K562 (cell line): Measurements from ENCODE around the gene ARL2. TPM values are rescaled to one million over a fixed set of nuclear protein-coding genes. Genes with fewer than 3 reads are reported as not detected.

ENCODE experiments used
- BCOR ChIP-seq: fragments of 450-650 bp; IDR thresholded peaks from 2 replicates; pipeline ENCODE4 v1.6.1; 2016
- HEY1 ChIP-seq: fragments of 250-450 bp; sonication (Bioruptor Pico); IDR thresholded peaks from 2 replicates; pipeline ENCODE4 v1.5.0; 2020; ENCODE audit warnings: mild to moderate bottlenecking, moderate library complexity, borderline replicate concordance
- KHSRP ChIP-seq: fragments of 450-650 bp; IDR thresholded peaks from 2 replicates; pipeline ENCODE4 v1.6.1; 2017
- NR3C1 ChIP-seq: sonication (generic); formaldehyde crosslinking; IDR thresholded peaks from 2 replicates; pipeline ENCODE4 v1.8.1; 2022; ENCODE audit warnings: missing genetic modification reagents
- PML ChIP-seq: IDR thresholded peaks from 2 replicates; pipeline ENCODE4 v1.6.1; 2012; ENCODE audit warnings: low read length, inconsistent platforms
- POLR2G ChIP-seq: fragments of 200-400 bp; formaldehyde crosslinking; IDR thresholded peaks from 2 replicates; pipeline ENCODE4 v1.6.1; 2017; ENCODE audit warnings: low read depth, mild to moderate bottlenecking, antibody characterized with exemption, low read length, moderate library complexity
- SMAD1 ChIP-seq: fragments of 150-350 bp; IDR thresholded peaks from 2 replicates; pipeline ENCODE4 v1.6.1; 2014; ENCODE audit warnings: low read length, low read depth; ENCODE audit not compliant: partially characterized antibody
- SUPT5H ChIP-seq: fragments of 450-650 bp; IDR thresholded peaks from 2 replicates; pipeline ENCODE4 v1.6.1; 2016
- TCF3 ChIP-seq: sonication (generic); formaldehyde crosslinking; IDR thresholded peaks from 2 replicates; pipeline ENCODE4 v1.4.0; 2020; ENCODE audit warnings: mild to moderate bottlenecking, missing genetic modification reagents
- ZBTB8A ChIP-seq: fragments of 450-650 bp; IDR thresholded peaks from 2 replicates; pipeline ENCODE4 v1.6.1; 2018; ENCODE audit warnings: mild to moderate bottlenecking, moderate library complexity; ENCODE audit not compliant: partially characterized antibody
- ZNF699 ChIP-seq: fragments of 250-450 bp; sonication (Bioruptor Pico); IDR thresholded peaks from 2 replicates; pipeline ENCODE4 v1.8.0; 2021; ENCODE audit warnings: mild to moderate bottlenecking, moderate library complexity; ENCODE audit not compliant: insufficient replicate concordance
- ZNF717 ChIP-seq: fragments of 250-450 bp; sonication (Bioruptor Pico); IDR thresholded peaks from 2 replicates; pipeline ENCODE4 v1.5.0; 2021
- polyA plus RNA-seq, 8 experiments: library from polyadenylated mRNA; depleted of rRNA in 4 of 8; stranded (reverse) in 5 of 8; unstranded in 3 of 8; fragments of >200 nt; fragmentation: Nextera tagmentation in 2 of 8; fragmentation: Illumina TruSeq in 1 of 8; extraction: Ambion mirVana in 2 of 8; extraction: Trizol in 1 of 8; gene quantifications; 2 replicates each; pipeline versions ENCODE4 v1.2.1 to v1.2.3, GENCODE V29; 2011 to 2014; ENCODE audit warnings: inconsistent platforms in 1 of 8, missing spikeins in 1 of 8
- total RNA-seq, 7 experiments: library from RNA; depleted of rRNA in 6 of 7; stranded (reverse); fragments of >200 nt in 6 of 7; fragmentation: Illumina TruSeq in 2 of 7; extraction: Trizol in 2 of 7; gene quantifications; 2 replicates each; pipeline versions ENCODE4 v1.2.1 to v1.2.3, GENCODE V29; 2011 to 2021; ENCODE audit warnings: low replicate concordance in 1 of 7
- TF ChIP-seq, protein P1 (sequence below): sonication (generic); formaldehyde crosslinking; IDR thresholded peaks from 2 replicates; pipeline ENCODE4 v1.8.0; 2022; ENCODE audit warnings: mild to moderate bottlenecking, low read depth, missing genetic modification reagents
- TF ChIP-seq, protein P2 (sequence below): fragments of 450-650 bp; IDR thresholded peaks from 2 replicates; pipeline ENCODE4 v1.6.1; 2018; ENCODE audit not compliant: partially characterized antibody
- TF ChIP-seq, protein P3 (sequence below): fragments of 450-650 bp; IDR thresholded peaks from 2 replicates; pipeline ENCODE4 v1.7.1; 2018; ENCODE audit warnings: mild to moderate bottlenecking, low read depth; ENCODE audit not compliant: partially characterized antibody
- TF ChIP-seq, protein P4 (sequence below): fragments of 250-450 bp; sonication (Bioruptor Pico); IDR thresholded peaks from 2 replicates; pipeline ENCODE4 v1.5.0; 2021; ENCODE audit warnings: mild to moderate bottlenecking, borderline replicate concordance
- TF ChIP-seq, protein P5 (sequence below): sonication (generic); formaldehyde crosslinking; IDR thresholded peaks from 2 replicates; pipeline ENCODE4 v1.8.0; 2022; ENCODE audit warnings: missing genetic modification reagents, mild to moderate bottlenecking, moderate library complexity, borderline replicate concordance

The ARL2 gene
- total and polyA plus RNA-seq, 9 of the 15 experiments (the other 6 are each of a cell fraction or from before 2014, with no cell fraction given): 5.7 to 154 (median 92.2) TPM

DNA sequence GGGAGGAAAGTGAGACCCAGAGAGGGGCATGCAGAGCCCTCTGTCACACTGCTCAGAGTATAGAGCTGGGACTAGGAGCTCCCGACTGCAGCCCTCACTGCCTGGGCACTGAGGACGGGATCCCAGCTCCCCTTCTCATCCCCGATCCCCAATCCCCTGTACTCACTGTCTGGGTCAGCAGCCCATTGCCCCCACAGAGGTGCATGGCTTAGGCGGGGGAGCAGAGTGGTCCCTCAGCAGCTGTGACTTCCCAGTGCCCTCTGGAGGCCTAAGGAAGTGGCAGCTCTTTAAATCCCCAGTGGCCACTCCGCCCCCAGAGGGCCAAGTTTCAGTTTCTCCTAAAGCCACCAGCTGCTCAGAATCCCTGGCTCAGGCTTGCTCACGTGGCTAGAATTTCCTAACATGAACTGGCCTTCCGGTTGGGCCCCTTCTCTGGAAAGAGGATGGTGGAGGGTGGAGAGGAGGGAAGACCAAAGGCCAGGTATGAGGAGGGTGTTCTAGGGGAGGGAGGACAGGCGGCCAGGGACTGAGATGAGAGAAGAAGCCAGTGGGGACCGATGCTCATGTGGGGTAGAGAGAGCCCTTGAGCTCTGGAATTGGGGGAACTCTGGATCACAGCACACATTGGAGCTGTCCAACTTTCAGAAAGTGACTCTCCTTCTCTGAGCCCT, 17.1 kb upstream of the ARL2 start, which contains the start of gene BATF2 (continued):
- TF ChIP-seq, protein P1, sequence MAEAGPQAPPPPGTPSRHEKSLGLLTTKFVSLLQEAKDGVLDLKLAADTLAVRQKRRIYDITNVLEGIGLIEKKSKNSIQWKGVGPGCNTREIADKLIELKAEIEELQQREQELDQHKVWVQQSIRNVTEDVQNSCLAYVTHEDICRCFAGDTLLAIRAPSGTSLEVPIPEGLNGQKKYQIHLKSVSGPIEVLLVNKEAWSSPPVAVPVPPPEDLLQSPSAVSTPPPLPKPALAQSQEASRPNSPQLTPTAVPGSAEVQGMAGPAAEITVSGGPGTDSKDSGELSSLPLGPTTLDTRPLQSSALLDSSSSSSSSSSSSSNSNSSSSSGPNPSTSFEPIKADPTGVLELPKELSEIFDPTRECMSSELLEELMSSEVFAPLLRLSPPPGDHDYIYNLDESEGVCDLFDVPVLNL (CRISPR knock-in tag): 0 out of 2 replicates have a peak, but pooled peaks have one; percentile 24
- no peak for TF ChIP-seq NR3C1 (CRISPR knock-in tag)
- TF ChIP-seq, protein P2, sequence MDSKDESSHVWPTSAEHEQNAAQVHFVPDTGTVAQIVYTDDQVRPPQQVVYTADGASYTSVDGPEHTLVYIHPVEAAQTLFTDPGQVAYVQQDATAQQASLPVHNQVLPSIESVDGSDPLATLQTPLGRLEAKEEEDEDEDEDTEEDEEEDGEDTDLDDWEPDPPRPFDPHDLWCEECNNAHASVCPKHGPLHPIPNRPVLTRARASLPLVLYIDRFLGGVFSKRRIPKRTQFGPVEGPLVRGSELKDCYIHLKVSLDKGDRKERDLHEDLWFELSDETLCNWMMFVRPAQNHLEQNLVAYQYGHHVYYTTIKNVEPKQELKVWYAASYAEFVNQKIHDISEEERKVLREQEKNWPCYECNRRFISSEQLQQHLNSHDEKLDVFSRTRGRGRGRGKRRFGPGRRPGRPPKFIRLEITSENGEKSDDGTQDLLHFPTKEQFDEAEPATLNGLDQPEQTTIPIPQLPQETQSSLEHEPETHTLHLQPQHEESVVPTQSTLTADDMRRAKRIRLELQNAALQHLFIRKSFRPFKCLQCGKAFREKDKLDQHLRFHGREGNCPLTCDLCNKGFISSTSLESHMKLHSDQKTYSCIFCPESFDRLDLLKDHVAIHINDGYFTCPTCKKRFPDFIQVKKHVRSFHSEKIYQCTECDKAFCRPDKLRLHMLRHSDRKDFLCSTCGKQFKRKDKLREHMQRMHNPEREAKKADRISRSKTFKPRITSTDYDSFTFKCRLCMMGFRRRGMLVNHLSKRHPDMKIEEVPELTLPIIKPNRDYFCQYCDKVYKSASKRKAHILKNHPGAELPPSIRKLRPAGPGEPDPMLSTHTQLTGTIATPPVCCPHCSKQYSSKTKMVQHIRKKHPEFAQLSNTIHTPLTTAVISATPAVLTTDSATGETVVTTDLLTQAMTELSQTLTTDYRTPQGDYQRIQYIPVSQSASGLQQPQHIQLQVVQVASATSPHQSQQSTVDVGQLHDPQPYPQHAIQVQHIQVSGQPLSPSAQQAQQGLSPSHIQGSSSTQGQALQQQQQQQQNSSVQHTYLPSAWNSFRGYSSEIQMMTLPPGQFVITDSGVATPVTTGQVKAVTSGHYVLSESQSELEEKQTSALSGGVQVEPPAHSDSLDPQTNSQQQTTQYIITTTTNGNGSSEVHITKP: peak; percentile 77
- TF ChIP-seq PML: no peak
- TF ChIP-seq KHSRP: no peak
- TF ChIP-seq, protein P3, sequence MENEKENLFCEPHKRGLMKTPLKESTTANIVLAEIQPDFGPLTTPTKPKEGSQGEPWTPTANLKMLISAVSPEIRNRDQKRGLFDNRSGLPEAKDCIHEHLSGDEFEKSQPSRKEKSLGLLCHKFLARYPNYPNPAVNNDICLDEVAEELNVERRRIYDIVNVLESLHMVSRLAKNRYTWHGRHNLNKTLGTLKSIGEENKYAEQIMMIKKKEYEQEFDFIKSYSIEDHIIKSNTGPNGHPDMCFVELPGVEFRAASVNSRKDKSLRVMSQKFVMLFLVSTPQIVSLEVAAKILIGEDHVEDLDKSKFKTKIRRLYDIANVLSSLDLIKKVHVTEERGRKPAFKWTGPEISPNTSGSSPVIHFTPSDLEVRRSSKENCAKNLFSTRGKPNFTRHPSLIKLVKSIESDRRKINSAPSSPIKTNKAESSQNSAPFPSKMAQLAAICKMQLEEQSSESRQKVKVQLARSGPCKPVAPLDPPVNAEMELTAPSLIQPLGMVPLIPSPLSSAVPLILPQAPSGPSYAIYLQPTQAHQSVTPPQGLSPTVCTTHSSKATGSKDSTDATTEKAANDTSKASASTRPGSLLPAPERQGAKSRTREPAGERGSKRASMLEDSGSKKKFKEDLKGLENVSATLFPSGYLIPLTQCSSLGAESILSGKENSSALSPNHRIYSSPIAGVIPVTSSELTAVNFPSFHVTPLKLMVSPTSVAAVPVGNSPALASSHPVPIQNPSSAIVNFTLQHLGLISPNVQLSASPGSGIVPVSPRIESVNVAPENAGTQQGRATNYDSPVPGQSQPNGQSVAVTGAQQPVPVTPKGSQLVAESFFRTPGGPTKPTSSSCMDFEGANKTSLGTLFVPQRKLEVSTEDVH: no peak
- TF ChIP-seq ZNF699 (CRISPR knock-in tag): no peak
- no peak for TF ChIP-seq ZNF717 (CRISPR knock-in tag)
- TF ChIP-seq, protein P4, sequence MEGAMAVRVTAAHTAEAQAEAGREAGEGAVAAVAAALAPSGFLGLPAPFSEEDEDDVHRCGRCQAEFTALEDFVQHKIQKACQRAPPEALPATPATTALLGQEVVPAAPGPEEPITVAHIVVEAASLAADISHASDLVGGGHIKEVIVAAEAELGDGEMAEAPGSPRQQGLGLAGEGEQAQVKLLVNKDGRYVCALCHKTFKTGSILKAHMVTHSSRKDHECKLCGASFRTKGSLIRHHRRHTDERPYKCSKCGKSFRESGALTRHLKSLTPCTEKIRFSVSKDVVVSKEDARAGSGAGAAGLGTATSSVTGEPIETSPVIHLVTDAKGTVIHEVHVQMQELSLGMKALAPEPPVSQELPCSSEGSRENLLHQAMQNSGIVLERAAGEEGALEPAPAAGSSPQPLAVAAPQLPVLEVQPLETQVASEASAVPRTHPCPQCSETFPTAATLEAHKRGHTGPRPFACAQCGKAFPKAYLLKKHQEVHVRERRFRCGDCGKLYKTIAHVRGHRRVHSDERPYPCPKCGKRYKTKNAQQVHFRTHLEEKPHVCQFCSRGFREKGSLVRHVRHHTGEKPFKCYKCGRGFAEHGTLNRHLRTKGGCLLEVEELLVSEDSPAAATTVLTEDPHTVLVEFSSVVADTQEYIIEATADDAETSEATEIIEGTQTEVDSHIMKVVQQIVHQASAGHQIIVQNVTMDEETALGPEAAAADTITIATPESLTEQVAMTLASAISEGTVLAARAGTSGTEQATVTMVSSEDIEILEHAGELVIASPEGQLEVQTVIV (CRISPR knock-in tag): no peak
- peak; percentile 79; the same call in 1 of the 2 replicates for TF ChIP-seq HEY1
- no peak for TF ChIP-seq ZBTB8A
- TF ChIP-seq TCF3 (CRISPR knock-in tag): peak; percentile 27; the same call in 1 of the 2 replicates
- 0 out of 2 replicates have a peak, but pooled peaks have one; percentile 11 for TF ChIP-seq BCOR
- TF ChIP-seq SUPT5H: peak; percentile 48; the same call in 1 of the 2 replicates
- TF ChIP-seq, protein P5, sequence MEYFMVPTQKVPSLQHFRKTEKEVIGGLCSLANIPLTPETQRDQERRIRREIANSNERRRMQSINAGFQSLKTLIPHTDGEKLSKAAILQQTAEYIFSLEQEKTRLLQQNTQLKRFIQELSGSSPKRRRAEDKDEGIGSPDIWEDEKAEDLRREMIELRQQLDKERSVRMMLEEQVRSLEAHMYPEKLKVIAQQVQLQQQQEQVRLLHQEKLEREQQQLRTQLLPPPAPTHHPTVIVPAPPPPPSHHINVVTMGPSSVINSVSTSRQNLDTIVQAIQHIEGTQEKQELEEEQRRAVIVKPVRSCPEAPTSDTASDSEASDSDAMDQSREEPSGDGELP (CRISPR knock-in tag): peak; percentile 99
- TF ChIP-seq SMAD1: no peak
- TF ChIP-seq POLR2G: peak; percentile 76
